ENCODE data around the gene MYBL2. TPM values are rescaled to one million over a fixed set of nuclear protein-coding genes. Genes with fewer than 3 reads are reported as not detected.

MYBL2 gene
- polyA plus RNA-seq, 3 donors = 0.08 to 0.10 TPM; not detected in 1

DNA sequence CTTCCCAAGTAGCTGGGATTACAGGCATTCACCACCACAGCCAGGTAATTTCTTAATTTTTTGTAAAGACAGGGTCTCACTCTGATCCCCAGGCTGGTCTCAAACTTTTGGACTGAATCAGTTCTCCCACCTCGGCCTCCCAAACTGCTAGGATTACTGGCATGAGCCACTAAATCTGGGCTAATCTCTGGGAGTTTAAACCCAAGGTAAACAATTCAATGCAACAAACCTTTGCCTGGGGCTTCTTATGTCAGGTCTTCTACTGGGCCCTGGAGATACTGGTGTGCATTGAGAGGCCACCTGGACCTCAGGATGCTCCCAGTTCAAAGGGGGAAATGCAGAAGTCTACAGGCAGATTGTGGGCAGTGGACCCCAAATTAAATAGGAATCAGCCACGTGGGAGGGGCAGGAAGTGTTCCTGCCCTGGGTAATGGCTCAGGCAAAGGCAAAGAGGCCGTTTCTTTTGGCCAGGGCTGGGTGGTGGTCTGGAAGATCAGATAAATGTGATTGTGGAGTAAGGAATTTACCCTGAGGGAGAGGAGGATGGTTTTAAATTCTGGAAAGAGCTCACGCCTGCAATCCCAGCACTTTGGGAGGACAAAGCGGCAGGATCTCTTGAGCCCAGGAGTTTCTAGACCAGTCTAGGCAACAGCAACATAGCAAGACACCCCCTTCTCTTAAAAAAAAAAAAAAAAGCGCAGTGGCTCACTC lies 1.3 kb upstream of the MYBL2 start:
- H3K9me3 ChIP-seq (replicated peaks in 1 of 2; ENCODE audit: control insufficient read depth in 1 of 2, insufficient read depth in 1 of 2, low read length in 2 of 2) = no peaks in the 10 kb centered on the region
- Mint-ChIP-seq H3K9me3 (no peaks in the 10 kb centered on the region), H3K27ac (peak overlapping the region in 1 of 7 donors; percentile 11), H3K4me3 (peak overlapping the region in 1 of 2 donors; percentile 71), H3K27me3 (ENCODE audit: low read depth in 3 of 3) (peaks cover 12 to 29% (median 22%) of the 10 kb centered on the region in 3 donors), H3K36me3 (no peaks in the 10 kb centered on the region), H3K4me1 (peaks cover 21% of the 10 kb centered on the region)
- peaks cover 0 to 19% of the 10 kb centered on the region in 2 donors for H3K27me3 ChIP-seq (ENCODE audit: control insufficient read depth in 2 of 2, insufficient read depth in 2 of 2, low read length in 2 of 2)
- no peak overlapping the region for H3K4me3 ChIP-seq (replicated peaks in 1 of 3; ENCODE audit: low read depth in 2 of 3, low read length in 3 of 3)
- TF ChIP-seq, protein P1, sequence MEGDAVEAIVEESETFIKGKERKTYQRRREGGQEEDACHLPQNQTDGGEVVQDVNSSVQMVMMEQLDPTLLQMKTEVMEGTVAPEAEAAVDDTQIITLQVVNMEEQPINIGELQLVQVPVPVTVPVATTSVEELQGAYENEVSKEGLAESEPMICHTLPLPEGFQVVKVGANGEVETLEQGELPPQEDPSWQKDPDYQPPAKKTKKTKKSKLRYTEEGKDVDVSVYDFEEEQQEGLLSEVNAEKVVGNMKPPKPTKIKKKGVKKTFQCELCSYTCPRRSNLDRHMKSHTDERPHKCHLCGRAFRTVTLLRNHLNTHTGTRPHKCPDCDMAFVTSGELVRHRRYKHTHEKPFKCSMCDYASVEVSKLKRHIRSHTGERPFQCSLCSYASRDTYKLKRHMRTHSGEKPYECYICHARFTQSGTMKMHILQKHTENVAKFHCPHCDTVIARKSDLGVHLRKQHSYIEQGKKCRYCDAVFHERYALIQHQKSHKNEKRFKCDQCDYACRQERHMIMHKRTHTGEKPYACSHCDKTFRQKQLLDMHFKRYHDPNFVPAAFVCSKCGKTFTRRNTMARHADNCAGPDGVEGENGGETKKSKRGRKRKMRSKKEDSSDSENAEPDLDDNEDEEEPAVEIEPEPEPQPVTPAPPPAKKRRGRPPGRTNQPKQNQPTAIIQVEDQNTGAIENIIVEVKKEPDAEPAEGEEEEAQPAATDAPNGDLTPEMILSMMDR (IDR thresholded peaks at IDR 0.05) = no peak
- no peak overlapping the region for H2AFZ ChIP-seq (ENCODE audit: insufficient read depth, low read depth, low read length, poor library complexity, severe bottlenecking)
- no peaks in the 10 kb centered on the region for H3K36me3 ChIP-seq (replicated peaks in 1 of 2; ENCODE audit: control insufficient read depth in 1 of 2, insufficient read depth in 2 of 2, low read length in 2 of 2)
- intact Hi-C loops (cut with micrococcal nuclease) = loop anchor here in 1 of 2 donors (5.0 kb wide), 1 partner anchor 208 kb away; the partner anchor contains the start of gene SRSF6
- no peak for DNase-seq
- H3K4me2 ChIP-seq (replicated peaks; ENCODE audit: extremely low read depth, low read length, poor library complexity, severe bottlenecking) = no peak overlapping the region
- H3K9ac ChIP-seq (ENCODE audit: insufficient read depth, low read length, poor library complexity, severe bottlenecking) = no peak overlapping the region
- H4K20me1 ChIP-seq (ENCODE audit: insufficient read depth, low read length) = no peaks in the 10 kb centered on the region
- H3K79me2 ChIP-seq (ENCODE audit: insufficient read depth, low read length) = peaks cover 13% of the 10 kb centered on the region
- no peak overlapping the region for H3K27ac ChIP-seq (ENCODE audit: low read depth in 1 of 2, low read length in 2 of 2)
- peaks cover 13 to 24% of the 10 kb centered on the region in 2 donors for H3K4me1 ChIP-seq (ENCODE audit: control insufficient read depth in 1 of 2, insufficient read depth in 2 of 2, low read length in 2 of 2)
- WGBS (ENCODE audit: insufficient coverage) = 79% methylated on average over 4 of the region's 6 CpGs

DNA sequence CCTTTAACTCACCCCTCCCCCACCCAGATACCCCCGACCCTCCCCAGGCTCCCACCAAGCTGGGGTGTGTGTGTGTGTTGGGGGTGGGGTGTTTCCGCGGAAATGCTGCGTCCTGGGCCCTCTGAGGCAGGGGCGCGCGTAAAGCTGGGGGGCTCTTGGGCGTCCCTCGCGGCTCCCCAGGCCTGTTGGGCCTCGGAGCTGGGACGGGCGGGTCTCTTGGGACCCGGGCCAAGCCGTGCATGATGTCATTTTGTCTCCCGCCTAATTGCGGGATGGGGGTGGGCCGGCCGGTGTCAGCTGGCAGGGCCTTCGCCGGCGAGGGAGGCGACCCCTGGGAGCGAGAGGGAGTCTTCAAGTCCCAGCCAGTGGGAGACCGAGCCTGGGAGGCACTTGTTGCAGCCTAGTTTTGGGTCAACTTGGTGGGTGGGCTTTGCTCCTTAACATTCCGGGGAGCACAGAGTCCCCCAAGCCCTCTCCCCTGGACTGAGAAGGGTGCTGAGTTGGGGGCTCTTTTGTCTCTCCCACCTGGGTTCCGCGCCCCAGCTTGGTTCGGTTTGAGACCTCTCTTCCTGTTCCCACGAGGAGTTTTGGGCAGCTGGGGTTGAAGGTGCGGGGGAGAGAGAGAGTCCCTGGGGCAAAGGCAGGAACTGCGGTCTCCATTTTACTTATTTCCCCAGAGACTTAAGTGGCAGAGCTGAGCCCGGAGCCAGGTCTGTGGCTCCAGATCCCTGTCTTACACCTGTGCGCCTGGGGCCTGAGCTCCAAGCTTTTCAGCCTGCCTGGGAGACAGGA lies 623 bp downstream of the MYBL2 start:
- intact Hi-C loops (cut with micrococcal nuclease) = loop anchor here in 1 of 2 donors (5.0 kb wide), 1 partner anchor 210 kb away; the partner anchor contains the start of gene SRSF6
- Mint-ChIP-seq H3K36me3 (peaks cover 0 to 4% of the 10 kb centered on the region in 2 donors), H3K4me1 (peaks cover 21% of the 10 kb centered on the region)

More for the DNA sequence above, 623 bp downstream of the MYBL2 start:
- DNase-seq = no peak
- Histone ChIP-seq H2AFZ (ENCODE audit: insufficient read depth, low read depth, low read length, poor library complexity, severe bottlenecking) (peak overlapping the region; percentile 62), H3K27me3 (ENCODE audit: control insufficient read depth in 2 of 2, insufficient read depth in 2 of 2, low read length in 2 of 2) (peaks cover 0 to 19% of the 10 kb centered on the region in 2 donors), H3K9me3 (replicated peaks in 1 of 2; ENCODE audit: control insufficient read depth in 1 of 2, insufficient read depth in 1 of 2, low read length in 2 of 2) (no peaks in the 10 kb centered on the region), H3K4me2 (replicated peaks; ENCODE audit: extremely low read depth, low read length, poor library complexity, severe bottlenecking) (peak overlapping the region; percentile 85), H4K20me1 (ENCODE audit: insufficient read depth, low read length) (no peaks in the 10 kb centered on the region), H3K9ac (ENCODE audit: insufficient read depth, low read length, poor library complexity, severe bottlenecking) (no peak overlapping the region), H3K4me3 (replicated peaks in 1 of 3; ENCODE audit: low read depth in 2 of 3, low read length in 3 of 3) (peak overlapping the region in 1 of 3 experiments; percentile 75), H3K4me1 (ENCODE audit: control insufficient read depth in 1 of 2, insufficient read depth in 2 of 2, low read length in 2 of 2) (peaks cover 13 to 24% of the 10 kb centered on the region in 2 donors), H3K79me2 (ENCODE audit: insufficient read depth, low read length) (peaks cover 16% of the 10 kb centered on the region), H3K27ac (ENCODE audit: low read depth in 1 of 2, low read length in 2 of 2) (no peak overlapping the region), H3K36me3 (replicated peaks in 1 of 2; ENCODE audit: control insufficient read depth in 1 of 2, insufficient read depth in 2 of 2, low read length in 2 of 2) (no peaks in the 10 kb centered on the region)
- peak overlapping the region; percentile 52 to 73 for H3K4me3 Mint-ChIP-seq
- peak overlapping the region in 1 of 7 donors; percentile 71 for H3K27ac Mint-ChIP-seq
- 5% methylated on average over 26 of the region's 34 CpGs for WGBS (ENCODE audit: insufficient coverage)
- H3K9me3 Mint-ChIP-seq = no peaks in the 10 kb centered on the region
- TF ChIP-seq, protein P1 (IDR thresholded peaks at IDR 0.05) = no peak
- H3K27me3 Mint-ChIP-seq (ENCODE audit: low read depth in 3 of 3) = peaks cover 10 to 28% (median 22%) of the 10 kb centered on the region in 3 donors

Measured in CD14-positive monocyte (primary cell).